HG03025 (cell line): ENCODE results near the gene RAB13.

Source experiments
- ATAC-seq: cut with Tn5 transposase; IDR thresholded peaks from one replicate; pipeline ENCODE4 v1.9.1; 2021; ENCODE audit warnings: mild to moderate bottlenecking, moderate library complexity; ENCODE audit not compliant: unreplicated experiment, low FRiP score

Gene RAB13

GRCh38 chr1:153936011-153936802, 49.9 kb downstream of the RAB13 start:
- no peak for ATAC-seq

GRCh38 chr1:153934746-153935145, 51.4 kb downstream of the RAB13 start:
- no peak for ATAC-seq

- ATAC-seq: no peak
Observed at GRCh38 chr1:153933955-153934354, 52.2 kb downstream of the RAB13 start.

DNA sequence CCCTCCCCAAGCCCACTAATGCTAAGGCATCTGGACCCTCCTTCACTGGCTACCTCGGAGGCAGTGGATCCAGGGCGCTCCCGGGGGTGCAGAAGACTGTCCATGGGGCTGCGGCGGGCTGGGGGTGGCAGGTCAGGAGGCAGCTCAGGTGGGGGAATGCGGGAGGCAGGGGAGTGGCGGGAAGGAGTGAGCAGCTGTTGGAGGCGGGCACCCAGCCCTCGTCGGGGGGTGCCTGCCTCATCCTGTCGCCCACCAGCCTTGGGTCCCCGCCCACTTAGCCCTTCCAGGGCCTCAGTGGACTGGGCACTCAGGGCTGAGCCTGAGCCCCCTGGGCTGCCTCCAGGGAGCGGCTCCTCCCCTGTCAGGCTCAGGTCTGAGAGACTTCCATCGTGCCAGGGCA, 52.7 kb downstream of the RAB13 start:
- ATAC-seq: no peak

- no peak for ATAC-seq
Observed at GRCh38 chr1:153932156-153933131, 53.7 kb downstream of the RAB13 start.
